ENCODE measurements around the gene DTD1. TPM values are rescaled to one million over a fixed set of nuclear protein-coding genes. Genes with fewer than 3 reads are reported as not detected.

DTD1 gene
- total RNA-seq, 1 donor from 2014 or later: 38.1 TPM

- Mint-ChIP-seq H3K27ac (ENCODE audit: unreplicated experiment) (no peak overlapping the region), H3K36me3 (ENCODE audit: low read depth, unreplicated experiment) (no peaks in the 10 kb centered on the region), H3K27me3 (ENCODE audit: low read depth, unreplicated experiment) (peaks cover 11% of the 10 kb centered on the region), H3K9me3 (ENCODE audit: unreplicated experiment) (peaks cover 4% of the 10 kb centered on the region), H3K4me1 (ENCODE audit: low read depth, unreplicated experiment) (no peaks in the 10 kb centered on the region), H3K4me3 (ENCODE audit: unreplicated experiment) (no peak overlapping the region)
- TF ChIP-seq EZH2 (IDR thresholded peaks at IDR 0.05; ENCODE audit: insufficient read depth, low read length): no peak
- TF ChIP-seq, protein P1, sequence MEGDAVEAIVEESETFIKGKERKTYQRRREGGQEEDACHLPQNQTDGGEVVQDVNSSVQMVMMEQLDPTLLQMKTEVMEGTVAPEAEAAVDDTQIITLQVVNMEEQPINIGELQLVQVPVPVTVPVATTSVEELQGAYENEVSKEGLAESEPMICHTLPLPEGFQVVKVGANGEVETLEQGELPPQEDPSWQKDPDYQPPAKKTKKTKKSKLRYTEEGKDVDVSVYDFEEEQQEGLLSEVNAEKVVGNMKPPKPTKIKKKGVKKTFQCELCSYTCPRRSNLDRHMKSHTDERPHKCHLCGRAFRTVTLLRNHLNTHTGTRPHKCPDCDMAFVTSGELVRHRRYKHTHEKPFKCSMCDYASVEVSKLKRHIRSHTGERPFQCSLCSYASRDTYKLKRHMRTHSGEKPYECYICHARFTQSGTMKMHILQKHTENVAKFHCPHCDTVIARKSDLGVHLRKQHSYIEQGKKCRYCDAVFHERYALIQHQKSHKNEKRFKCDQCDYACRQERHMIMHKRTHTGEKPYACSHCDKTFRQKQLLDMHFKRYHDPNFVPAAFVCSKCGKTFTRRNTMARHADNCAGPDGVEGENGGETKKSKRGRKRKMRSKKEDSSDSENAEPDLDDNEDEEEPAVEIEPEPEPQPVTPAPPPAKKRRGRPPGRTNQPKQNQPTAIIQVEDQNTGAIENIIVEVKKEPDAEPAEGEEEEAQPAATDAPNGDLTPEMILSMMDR (IDR thresholded peaks at IDR 0.05; ENCODE audit: insufficient read depth, low read depth, low read length): no peak
- no peaks in the 10 kb centered on the region for H3K79me2 ChIP-seq (ENCODE audit: insufficient read depth, low read length)
- H3K9ac ChIP-seq (ENCODE audit: low read length): no peak overlapping the region
- no peaks in the 10 kb centered on the region for H3K27me3 ChIP-seq (ENCODE audit: insufficient read depth, low read length)
- H3K4me1 ChIP-seq (ENCODE audit: insufficient read depth, low read length): no peaks in the 10 kb centered on the region
- H3K9me3 ChIP-seq (ENCODE audit: insufficient read depth, low read depth, low read length): peaks cover 2% of the 10 kb centered on the region
- H3K4me3 ChIP-seq (ENCODE audit: insufficient read depth, low read depth, low read length): no peak overlapping the region
- DNase-seq (ENCODE audit: low read depth) (no peak), FAIRE-seq (no peak)
- no peaks in the 10 kb centered on the region for H3K36me3 ChIP-seq (ENCODE audit: insufficient read depth, low read length)
- H2AFZ ChIP-seq (ENCODE audit: low read depth, low read length): no peak overlapping the region
- H3K27ac ChIP-seq (ENCODE audit: low read depth, low read length): no peak overlapping the region
- no peak overlapping the region for H3K4me2 ChIP-seq (ENCODE audit: low read length)
- H4K20me1 ChIP-seq (ENCODE audit: insufficient read depth, low read length): no peaks in the 10 kb centered on the region
These were observed 223.3 kb downstream of the DTD1 start for GRCh38 chr20:18811186-18811585.

GRCh38 chr20:18811904-18812303 lies 224.1 kb downstream of the DTD1 start:
- no peak overlapping the region for H3K4me3 Mint-ChIP-seq (ENCODE audit: unreplicated experiment)
- H3K9ac ChIP-seq (ENCODE audit: low read length): no peak overlapping the region
- H3K4me1 ChIP-seq (ENCODE audit: insufficient read depth, low read length): no peaks in the 10 kb centered on the region
- H4K20me1 ChIP-seq (ENCODE audit: insufficient read depth, low read length): no peaks in the 10 kb centered on the region
- H3K9me3 ChIP-seq (ENCODE audit: insufficient read depth, low read depth, low read length): peaks cover 2% of the 10 kb centered on the region
- H2AFZ ChIP-seq (ENCODE audit: low read depth, low read length): no peak overlapping the region
- FAIRE-seq (no peak), DNase-seq (ENCODE audit: low read depth) (no peak)
- no peak overlapping the region for H3K27ac ChIP-seq (ENCODE audit: low read depth, low read length)
- H3K4me3 ChIP-seq (ENCODE audit: insufficient read depth, low read depth, low read length): no peak overlapping the region
- peaks cover 4% of the 10 kb centered on the region for H3K9me3 Mint-ChIP-seq (ENCODE audit: unreplicated experiment)
- H3K36me3 Mint-ChIP-seq (ENCODE audit: low read depth, unreplicated experiment): no peaks in the 10 kb centered on the region
- H3K4me2 ChIP-seq (ENCODE audit: low read length): no peak overlapping the region
- H3K4me1 Mint-ChIP-seq (ENCODE audit: low read depth, unreplicated experiment): no peaks in the 10 kb centered on the region
- no peaks in the 10 kb centered on the region for H3K79me2 ChIP-seq (ENCODE audit: insufficient read depth, low read length)
- H3K27me3 Mint-ChIP-seq (ENCODE audit: low read depth, unreplicated experiment): peaks cover 11% of the 10 kb centered on the region
- H3K27me3 ChIP-seq (ENCODE audit: insufficient read depth, low read length): no peaks in the 10 kb centered on the region
- no peaks in the 10 kb centered on the region for H3K36me3 ChIP-seq (ENCODE audit: insufficient read depth, low read length)
- TF ChIP-seq, protein P1 (IDR thresholded peaks at IDR 0.05; ENCODE audit: insufficient read depth, low read depth, low read length): no peak
- TF ChIP-seq EZH2 (IDR thresholded peaks at IDR 0.05; ENCODE audit: insufficient read depth, low read length): no peak
- no peak overlapping the region for H3K27ac Mint-ChIP-seq (ENCODE audit: unreplicated experiment)

GRCh38 chr20:18813483-18813882 lies 225.6 kb downstream of the DTD1 start, which contains the start of gene SCP2D1:
SCP2D1 (plus strand) TSS chr20:18813783; CDS start chr20:18813816, 33 bp downstream.
- Histone ChIP-seq H2AFZ (ENCODE audit: low read depth, low read length) (no peak within 1 kb of the TSS), H3K4me2 (ENCODE audit: low read length) (no peak within 1 kb of the TSS), H3K36me3 (ENCODE audit: insufficient read depth, low read length) (no peaks in the 10 kb centered on the region), H3K79me2 (ENCODE audit: insufficient read depth, low read length) (no peaks in the 10 kb centered on the region), H3K4me1 (ENCODE audit: insufficient read depth, low read length) (no peaks in the 10 kb centered on the region), H3K27me3 (ENCODE audit: insufficient read depth, low read length) (no peaks in the 10 kb centered on the region), H4K20me1 (ENCODE audit: insufficient read depth, low read length) (no peaks in the 10 kb centered on the region), H3K27ac (ENCODE audit: low read depth, low read length) (no peak within 1 kb of the TSS), H3K9ac (ENCODE audit: low read length) (no peak within 1 kb of the TSS), H3K4me3 (ENCODE audit: insufficient read depth, low read depth, low read length) (no peak within 1 kb of the TSS), H3K9me3 (ENCODE audit: insufficient read depth, low read depth, low read length) (peaks cover 2% of the 10 kb centered on the region)
- DNase-seq (ENCODE audit: low read depth): no peak
- FAIRE-seq: no peak
- Mint-ChIP-seq H3K27me3 (ENCODE audit: low read depth, unreplicated experiment) (peaks cover 15% of the 10 kb centered on the region), H3K4me3 (ENCODE audit: unreplicated experiment) (no peak within 1 kb of the TSS), H3K36me3 (ENCODE audit: low read depth, unreplicated experiment) (no peaks in the 10 kb centered on the region), H3K27ac (ENCODE audit: unreplicated experiment) (no peak within 1 kb of the TSS), H3K9me3 (ENCODE audit: unreplicated experiment) (peaks cover 3% of the 10 kb centered on the region), H3K4me1 (ENCODE audit: low read depth, unreplicated experiment) (no peaks in the 10 kb centered on the region)
- TF ChIP-seq, protein P1 (IDR thresholded peaks at IDR 0.05; ENCODE audit: insufficient read depth, low read depth, low read length): no peak
- TF ChIP-seq EZH2 (IDR thresholded peaks at IDR 0.05; ENCODE audit: insufficient read depth, low read length): no peak

Measured in astrocyte (in vitro differentiated cells and primary cell).